GM21528 (cell line): ENCODE results near the gene SNX14.
A peak's percentile ranks its signal among the peaks of the same experiment; 100 is the strongest.

Source experiments
- ATAC-seq: cut with Tn5 transposase; IDR thresholded peaks from one replicate; pipeline ENCODE4 v1.9.1; 2021; ENCODE audit warnings: mild to moderate bottlenecking, moderate library complexity; ENCODE audit not compliant: unreplicated experiment, low FRiP score

The SNX14 gene

GRCh38 chr6:85469276-85470022 lies 124.2 kb downstream of the SNX14 start:
- no peak for ATAC-seq

- ATAC-seq = no peak
Measured at GRCh38 chr6:85468326-85468725, 125.3 kb downstream of the SNX14 start.

- peak; percentile 42 for ATAC-seq
Measured at GRCh38 chr6:85465762-85466161, 127.9 kb downstream of the SNX14 start.

GRCh38 chr6:85464722-85465150 lies 128.9 kb downstream of the SNX14 start:
- ATAC-seq = no peak

GRCh38 chr6:85464260-85464644 lies 129.4 kb downstream of the SNX14 start:
- ATAC-seq = no peak

GRCh38 chr6:85463621-85464259 lies 129.9 kb downstream of the SNX14 start:
- no peak for ATAC-seq

GRCh38 chr6:85462673-85463072 lies 131.0 kb downstream of the SNX14 start:
- no peak for ATAC-seq

GRCh38 chr6:85461798-85462170 lies 131.9 kb downstream of the SNX14 start:
- no peak for ATAC-seq

- ATAC-seq = peak; percentile 88
Measured at GRCh38 chr6:85460921-85461797, 132.5 kb downstream of the SNX14 start.

- no peak for ATAC-seq
Measured at GRCh38 chr6:85460154-85460920, 133.3 kb downstream of the SNX14 start.

- ATAC-seq = no peak
Measured at GRCh38 chr6:85459224-85459901, 134.3 kb downstream of the SNX14 start.

GRCh38 chr6:85458782-85459181 lies 134.9 kb downstream of the SNX14 start:
- ATAC-seq = no peak

GRCh38 chr6:85458184-85458583 lies 135.5 kb downstream of the SNX14 start:
- ATAC-seq = no peak

GRCh38 chr6:85456782-85457181 lies 136.9 kb downstream of the SNX14 start:
- ATAC-seq = no peak
